HUDEP-2 (cell line): ENCODE data around the gene ST14.

Experiments
- DNase-seq, 76 experiments: peaks; one replicate each; lab custom pipeline; 2025; ENCODE audit not compliant: unreplicated experiment in 76 of 76; lab: John Stamatoyannopoulos, UW

Gene ST14

GRCh38 chr11:130203766-130204702 is 44.5 kb downstream of the ST14 start:
- DNase-seq = no peak

- DNase-seq = no peak
Observed at GRCh38 chr11:130204703-130205095, 45.1 kb downstream of the ST14 start.

GRCh38 chr11:130206141-130206540 is 46.6 kb downstream of the ST14 start:
- DNase-seq = no peak

- DNase-seq = no peak
Observed at GRCh38 chr11:130208241-130209127, 48.9 kb downstream of the ST14 start.

- no peak for DNase-seq
Observed at GRCh38 chr11:130209128-130209932, 49.7 kb downstream of the ST14 start.

GRCh38 chr11:130209954-130210854 is 50.6 kb downstream of the ST14 start:
- no peak for DNase-seq

- DNase-seq = no peak
Observed at GRCh38 chr11:130211144-130211543, 51.6 kb downstream of the ST14 start.

GRCh38 chr11:130211781-130212401 is 52.3 kb downstream of the ST14 start:
- no peak for DNase-seq

- no peak for DNase-seq
Observed at GRCh38 chr11:130212431-130212961, 52.9 kb downstream of the ST14 start.

GRCh38 chr11:130213143-130213978 is 53.8 kb downstream of the ST14 start:
- peak in 43 of 76 experiments; percentile 4 to 62 (median 35) for DNase-seq

GRCh38 chr11:130213979-130214281 is 54.3 kb downstream of the ST14 start:
- DNase-seq = no peak

GRCh38 chr11:130214861-130215530 is 55.4 kb downstream of the ST14 start:
- no peak for DNase-seq

- DNase-seq = no peak
Observed at GRCh38 chr11:130215531-130216220, 56.1 kb downstream of the ST14 start.

GRCh38 chr11:130216221-130216550 is 56.6 kb downstream of the ST14 start:
- no peak for DNase-seq

GRCh38 chr11:130216591-130217132 is 57.1 kb downstream of the ST14 start:
- no peak for DNase-seq

- no peak for DNase-seq
Observed at GRCh38 chr11:130217133-130218031, 57.8 kb downstream of the ST14 start.
